Astrocyte (in vitro differentiated cells and primary cell): ENCODE measurements around the gene DPEP1. TPM values are rescaled to one million over a fixed set of nuclear protein-coding genes. Genes with fewer than 3 reads are reported as not detected.

Source experiments
- DNase-seq: peaks from one replicate; pipeline ENCODE4 v3.0.0-alpha.2; 2010; ENCODE audit warnings: low read depth
- FAIRE-seq: peaks from 2 replicates; lab custom pipeline; 2011; peaks lifted over from hg19 to GRCh38; lab: Jason Lieb, UNC
- H2AFZ ChIP-seq: 2 replicates; pipeline ENCODE4 v1.6.0; 2012; ENCODE audit warnings: low read depth, low read length, inconsistent platforms
- H3K27ac ChIP-seq: 2 replicates; pipeline ENCODE4 v1.5.1; 2011; ENCODE audit warnings: low read depth, low read length, inconsistent platforms
- H3K27me3 ChIP-seq: 2 replicates; pipeline ENCODE4 v1.6.0; 2011; ENCODE audit warnings: low read length, inconsistent platforms; ENCODE audit not compliant: insufficient read depth
- H3K36me3 ChIP-seq: 2 replicates; pipeline ENCODE4 v1.5.1; 2011; ENCODE audit warnings: low read length, inconsistent platforms; ENCODE audit not compliant: insufficient read depth
- H3K4me1 ChIP-seq: 2 replicates; pipeline ENCODE4 v1.5.1; 2011; ENCODE audit warnings: low read length, inconsistent platforms; ENCODE audit not compliant: insufficient read depth
- H3K4me2 ChIP-seq: 2 replicates; pipeline ENCODE4 v1.6.0; 2012; ENCODE audit warnings: low read length, inconsistent platforms
- H3K4me3 ChIP-seq: 2 replicates; pipeline ENCODE4 v1.5.1; 2011; ENCODE audit warnings: low read depth, mild to moderate bottlenecking, low read length, inconsistent platforms; ENCODE audit not compliant: insufficient read depth
- H3K79me2 ChIP-seq: 2 replicates; pipeline ENCODE4 v1.6.0; 2012; ENCODE audit warnings: mild to moderate bottlenecking, low read length, inconsistent platforms; ENCODE audit not compliant: insufficient read depth
- H3K9ac ChIP-seq: 2 replicates; pipeline ENCODE4 v1.6.0; 2012; ENCODE audit warnings: mild to moderate bottlenecking, low read length, inconsistent platforms
- H3K9me3 ChIP-seq: 2 replicates; pipeline ENCODE4 v1.5.1; 2012; ENCODE audit warnings: low read depth, mild to moderate bottlenecking, low read length, inconsistent platforms; ENCODE audit not compliant: insufficient read depth
- H4K20me1 ChIP-seq: 2 replicates; pipeline ENCODE4 v1.6.0; 2012; ENCODE audit warnings: low read length, inconsistent platforms; ENCODE audit not compliant: insufficient read depth
- H3K27ac Mint-ChIP-seq: one replicate; pipeline ENCODE4 v1.8.0; 2021; ENCODE audit warnings: mild to moderate bottlenecking, mixed read lengths; ENCODE audit not compliant: unreplicated experiment
- H3K27me3 Mint-ChIP-seq: one replicate; pipeline ENCODE4 v1.8.0; 2021; ENCODE audit warnings: low read depth, mixed read lengths; ENCODE audit not compliant: unreplicated experiment
- H3K36me3 Mint-ChIP-seq: one replicate; pipeline ENCODE4 v1.8.0; 2021; ENCODE audit warnings: low read depth, mixed read lengths; ENCODE audit not compliant: unreplicated experiment
- H3K4me1 Mint-ChIP-seq: one replicate; pipeline ENCODE4 v1.8.0; 2021; ENCODE audit warnings: low read depth, mixed read lengths; ENCODE audit not compliant: unreplicated experiment
- H3K4me3 Mint-ChIP-seq: one replicate; pipeline ENCODE4 v1.8.0; 2021; ENCODE audit warnings: mild to moderate bottlenecking, moderate library complexity, mixed read lengths; ENCODE audit not compliant: unreplicated experiment
- H3K9me3 Mint-ChIP-seq: one replicate; pipeline ENCODE4 v1.8.0; 2021; ENCODE audit warnings: mild to moderate bottlenecking, mixed read lengths; ENCODE audit not compliant: unreplicated experiment
- CTCF ChIP-seq: IDR thresholded peaks from 2 replicates; pipeline ENCODE4 v1.5.1; 2011; ENCODE audit warnings: low read depth, mild to moderate bottlenecking, inconsistent platforms, low read length, moderate library complexity; ENCODE audit not compliant: insufficient read depth
- EZH2 ChIP-seq: IDR thresholded peaks from 2 replicates; pipeline ENCODE4 v1.6.1; 2012; ENCODE audit warnings: mild to moderate bottlenecking, low read length, inconsistent platforms; ENCODE audit not compliant: insufficient read depth
- total RNA-seq: library from RNA; stranded (reverse); gene quantifications from 2 replicates; pipeline ENCODE4 v1.2.1, GENCODE V29; 2021

Gene DPEP1
- total RNA-seq, 1 donor from 2014 or later, result 0.11 TPM

GRCh38 chr16:89620406-89620841 lies 7.0 kb downstream of the DPEP1 start:
- H3K36me3 Mint-ChIP-seq, result no peaks in the 10 kb centered on the region
- H3K4me1 ChIP-seq, result peaks cover 6% of the 10 kb centered on the region
- no peaks in the 10 kb centered on the region for H3K79me2 ChIP-seq
- no peaks in the 10 kb centered on the region for H4K20me1 ChIP-seq
- no peaks in the 10 kb centered on the region for H3K36me3 ChIP-seq
- no peaks in the 10 kb centered on the region for H3K9me3 Mint-ChIP-seq
- no peak overlapping the region for H3K4me2 ChIP-seq
- H3K4me3 ChIP-seq, result no peak overlapping the region
- H3K9ac ChIP-seq, result no peak overlapping the region
- H3K27ac Mint-ChIP-seq, result no peak overlapping the region
- peaks cover 22% of the 10 kb centered on the region for H3K27me3 Mint-ChIP-seq
- H3K4me1 Mint-ChIP-seq, result peaks cover 7% of the 10 kb centered on the region
- TF ChIP-seq CTCF (no peak), EZH2 (no peak)
- FAIRE-seq (no peak), DNase-seq (no peak)
- no peak overlapping the region for H3K4me3 Mint-ChIP-seq
- H3K9me3 ChIP-seq, result no peaks in the 10 kb centered on the region
- H2AFZ ChIP-seq, result no peak overlapping the region
- H3K27ac ChIP-seq, result no peak overlapping the region
- H3K27me3 ChIP-seq, result peaks cover 23% of the 10 kb centered on the region

DNA sequence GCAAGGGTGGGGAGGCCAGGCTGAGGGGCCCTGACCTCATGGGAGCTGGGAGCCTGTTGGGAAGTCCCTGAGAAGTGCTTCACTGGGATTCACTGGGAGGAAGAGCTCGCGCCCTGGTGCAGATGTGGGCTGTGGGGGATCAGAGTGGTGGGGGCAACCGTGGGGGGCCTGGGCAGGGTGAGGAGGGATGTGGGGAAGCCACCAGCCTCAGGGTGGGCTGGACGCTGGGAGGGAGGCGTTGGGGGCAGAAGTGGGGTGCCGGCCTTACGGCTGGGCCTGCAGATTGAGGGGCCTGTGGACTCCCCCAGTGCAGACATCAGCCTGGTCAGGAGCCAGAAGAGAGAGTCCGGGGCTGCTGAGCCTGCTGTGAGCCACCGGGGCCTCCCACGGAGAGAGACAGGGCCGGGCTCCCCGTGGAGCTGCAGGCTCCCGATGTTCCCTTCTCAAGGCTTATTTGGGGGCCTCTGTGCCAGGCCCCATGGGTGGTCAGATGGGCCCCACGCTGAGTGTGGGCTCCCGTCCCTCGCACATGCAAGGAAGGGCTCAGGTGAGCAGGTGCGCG lies 7.8 kb downstream of the DPEP1 start:
- Histone ChIP-seq H3K4me2 (no peak overlapping the region), H3K27me3 (peaks cover 23% of the 10 kb centered on the region), H3K9me3 (no peaks in the 10 kb centered on the region), H3K9ac (no peak overlapping the region), H3K4me1 (peaks cover 6% of the 10 kb centered on the region), H2AFZ (no peak overlapping the region), H4K20me1 (no peaks in the 10 kb centered on the region), H3K36me3 (no peaks in the 10 kb centered on the region), H3K27ac (no peak overlapping the region), H3K4me3 (no peak overlapping the region), H3K79me2 (no peaks in the 10 kb centered on the region)
- Mint-ChIP-seq H3K36me3 (no peaks in the 10 kb centered on the region), H3K4me3 (no peak overlapping the region), H3K27me3 (peaks cover 29% of the 10 kb centered on the region), H3K27ac (no peak overlapping the region), H3K9me3 (no peaks in the 10 kb centered on the region), H3K4me1 (peaks cover 7% of the 10 kb centered on the region)
- no peak for FAIRE-seq
- TF ChIP-seq EZH2, result no peak
- no peak for TF ChIP-seq CTCF
- no peak for DNase-seq

DNA sequence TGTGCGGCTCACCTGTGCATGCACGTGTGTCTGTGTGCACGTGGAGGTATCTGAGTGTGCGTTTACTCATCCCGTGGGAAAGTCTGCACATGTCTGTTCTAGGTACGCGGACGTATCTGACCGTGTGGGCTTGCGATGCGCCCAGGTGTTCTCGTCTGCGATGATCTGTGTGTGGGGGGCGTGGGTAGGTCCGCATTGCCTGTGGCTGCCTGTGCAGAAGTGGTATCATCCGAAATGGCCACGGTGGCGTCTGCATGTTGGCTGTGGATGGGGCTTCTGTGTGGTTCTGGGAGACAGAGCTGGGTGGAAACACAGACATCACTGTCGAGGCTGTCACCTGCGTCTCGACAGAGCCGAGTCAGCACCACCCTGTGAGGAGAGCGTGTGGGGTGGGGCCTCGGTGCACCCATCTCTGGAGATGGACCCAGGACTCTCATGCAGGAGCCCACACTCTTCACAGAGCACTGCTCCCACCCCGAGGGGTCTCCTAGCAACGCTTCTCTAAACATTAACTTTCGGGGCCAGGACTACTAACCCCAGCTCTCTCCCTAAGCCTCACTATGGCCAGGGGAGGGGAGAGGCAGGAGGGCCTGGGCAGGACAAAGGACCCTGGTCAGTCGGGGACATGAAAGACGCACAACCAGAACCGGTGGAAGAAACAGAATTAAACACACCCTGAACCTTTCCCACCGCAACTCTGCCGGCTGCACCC lies 8.4 kb downstream of the DPEP1 start:
- H3K27ac ChIP-seq, result no peak overlapping the region
- no peaks in the 10 kb centered on the region for H4K20me1 ChIP-seq
- peaks cover 23% of the 10 kb centered on the region for H3K27me3 ChIP-seq
- TF ChIP-seq CTCF, result no peak
- no peak for TF ChIP-seq EZH2
- H3K4me3 Mint-ChIP-seq, result no peak overlapping the region
- FAIRE-seq, result no peak
- no peak for DNase-seq
- H3K9me3 ChIP-seq, result no peaks in the 10 kb centered on the region
- H3K36me3 Mint-ChIP-seq, result no peaks in the 10 kb centered on the region
- no peak overlapping the region for H2AFZ ChIP-seq
- no peak overlapping the region for H3K4me3 ChIP-seq
- H3K36me3 ChIP-seq, result no peaks in the 10 kb centered on the region
- H3K4me1 Mint-ChIP-seq, result peaks cover 7% of the 10 kb centered on the region
- peaks cover 6% of the 10 kb centered on the region for H3K4me1 ChIP-seq
- H3K79me2 ChIP-seq, result no peaks in the 10 kb centered on the region
- no peaks in the 10 kb centered on the region for H3K9me3 Mint-ChIP-seq
- H3K27me3 Mint-ChIP-seq, result peaks cover 28% of the 10 kb centered on the region
- no peak overlapping the region for H3K9ac ChIP-seq
- H3K27ac Mint-ChIP-seq, result no peak overlapping the region
- no peak overlapping the region for H3K4me2 ChIP-seq
